Measurements from ENCODE around the gene HMGXB4.

The HMGXB4 gene

DNA sequence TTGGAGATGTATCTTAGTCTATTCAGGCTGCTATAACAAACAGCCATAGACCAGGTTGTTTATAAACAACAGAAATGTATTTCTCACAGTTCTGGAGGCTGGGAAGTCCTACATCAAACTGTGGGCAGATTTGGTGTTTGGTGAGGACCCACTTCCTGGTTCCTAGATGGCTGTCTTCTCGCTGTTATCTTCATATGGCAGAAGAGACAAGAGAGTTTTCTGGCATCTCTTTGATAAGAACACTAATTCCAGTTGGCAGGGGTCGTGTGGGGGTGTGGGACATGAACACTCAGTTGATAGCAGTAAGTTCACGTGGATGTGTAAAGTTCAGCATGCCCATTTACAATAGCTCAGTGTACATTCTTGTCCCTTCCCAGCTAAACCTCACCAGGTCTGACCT, 41.3 kb upstream of the HMGXB4 start:
- Histone ChIP-seq H3K9me3 (ENCODE audit: low read length) (no peaks in the 10 kb centered on the region; the same call in 1 of the 2 replicates), H3K4me2 (ENCODE audit: low read length) (no peak overlapping the region), H3K27ac (ENCODE audit: low read depth, low read length, poor library complexity, severe bottlenecking) (no peak overlapping the region), H3F3A (ENCODE audit: insufficient read depth, low read length) (no peaks in the 10 kb centered on the region), H3K27me3 (ENCODE audit: insufficient read depth, low read length) (no peaks in the 10 kb centered on the region), H3K36me3 (ENCODE audit: insufficient read depth, low read length) (peaks cover 91% of the 10 kb centered on the region), H3K4me3 (ENCODE audit: low read depth, low read length, poor library complexity, severe bottlenecking) (no peak overlapping the region), H4K20me1 (ENCODE audit: insufficient read depth, low read length) (no peaks in the 10 kb centered on the region), H3K9ac (ENCODE audit: low read length) (no peak overlapping the region), H3K79me2 (ENCODE audit: insufficient read depth, low read length) (no peaks in the 10 kb centered on the region), H3K4me1 (ENCODE audit: insufficient read depth, low read length, severe bottlenecking) (no peaks in the 10 kb centered on the region), H3K9me2 (ENCODE audit: low read depth, low read length) (no peaks in the 10 kb centered on the region), H2AFZ (ENCODE audit: low read length) (no peak overlapping the region)
- TF ChIP-seq CTCF (IDR thresholded peaks at IDR 0.05; ENCODE audit: low read length) (no peak), EZH2 (IDR thresholded peaks at IDR 0.05; ENCODE audit: borderline replicate concordance, low read length) (no peak)

DNA sequence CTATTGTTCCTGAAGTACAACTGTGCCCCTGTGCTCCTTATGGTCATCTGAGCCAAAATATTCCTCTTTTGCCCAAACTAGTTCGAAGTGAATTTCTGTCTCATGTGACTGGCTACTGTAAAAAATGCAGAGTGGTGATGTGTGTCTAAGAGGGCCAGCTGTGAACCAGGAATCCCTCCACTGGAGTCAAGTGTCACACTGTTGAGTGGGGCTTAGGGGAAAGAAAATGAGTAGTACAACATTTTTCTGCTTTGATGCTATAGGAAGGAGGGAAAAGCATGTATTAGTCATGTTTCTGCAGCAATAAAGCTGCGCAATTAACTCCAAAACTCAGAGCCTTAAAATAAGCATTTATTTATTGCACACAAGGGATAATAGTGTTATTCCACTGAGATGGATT, 39.8 kb upstream of the HMGXB4 start:
- H3F3A ChIP-seq (ENCODE audit: insufficient read depth, low read length): no peaks in the 10 kb centered on the region
- H3K27me3 ChIP-seq (ENCODE audit: insufficient read depth, low read length): no peaks in the 10 kb centered on the region
- H3K4me2 ChIP-seq (ENCODE audit: low read length): no peak overlapping the region
- H3K9ac ChIP-seq (ENCODE audit: low read length): no peak overlapping the region
- peaks cover 85% of the 10 kb centered on the region for H3K36me3 ChIP-seq (ENCODE audit: insufficient read depth, low read length)
- H2AFZ ChIP-seq (ENCODE audit: low read length): no peak overlapping the region
- no peaks in the 10 kb centered on the region; the same call in 1 of the 2 replicates for H3K9me3 ChIP-seq (ENCODE audit: low read length)
- H3K9me2 ChIP-seq (ENCODE audit: low read depth, low read length): no peaks in the 10 kb centered on the region
- H3K4me1 ChIP-seq (ENCODE audit: insufficient read depth, low read length, severe bottlenecking): no peaks in the 10 kb centered on the region
- H3K4me3 ChIP-seq (ENCODE audit: low read depth, low read length, poor library complexity, severe bottlenecking): no peak overlapping the region
- H3K79me2 ChIP-seq (ENCODE audit: insufficient read depth, low read length): peaks cover 3% of the 10 kb centered on the region; the same call in 1 of the 2 replicates
- no peaks in the 10 kb centered on the region for H4K20me1 ChIP-seq (ENCODE audit: insufficient read depth, low read length)
- no peak overlapping the region for H3K27ac ChIP-seq (ENCODE audit: low read depth, low read length, poor library complexity, severe bottlenecking)
- TF ChIP-seq CTCF (IDR thresholded peaks at IDR 0.05; ENCODE audit: low read length): no peak
- no peak for TF ChIP-seq EZH2 (IDR thresholded peaks at IDR 0.05; ENCODE audit: borderline replicate concordance, low read length)

- H3K9me2 ChIP-seq (ENCODE audit: low read depth, low read length): no peaks in the 10 kb centered on the region
- no peak overlapping the region for H3K4me2 ChIP-seq (ENCODE audit: low read length)
- H3K79me2 ChIP-seq (ENCODE audit: insufficient read depth, low read length): peaks cover 3% of the 10 kb centered on the region; the same call in 1 of the 2 replicates
- H3K9ac ChIP-seq (ENCODE audit: low read length): no peak overlapping the region
- no peaks in the 10 kb centered on the region for H3K27me3 ChIP-seq (ENCODE audit: insufficient read depth, low read length)
- H4K20me1 ChIP-seq (ENCODE audit: insufficient read depth, low read length): no peaks in the 10 kb centered on the region
- no peak overlapping the region for H2AFZ ChIP-seq (ENCODE audit: low read length)
- no peaks in the 10 kb centered on the region for H3F3A ChIP-seq (ENCODE audit: insufficient read depth, low read length)
- H3K9me3 ChIP-seq (ENCODE audit: low read length): no peaks in the 10 kb centered on the region; the same call in 1 of the 2 replicates
- H3K4me3 ChIP-seq (ENCODE audit: low read depth, low read length, poor library complexity, severe bottlenecking): no peak overlapping the region
- H3K36me3 ChIP-seq (ENCODE audit: insufficient read depth, low read length): peaks cover 84% of the 10 kb centered on the region
- no peak for TF ChIP-seq CTCF (IDR thresholded peaks at IDR 0.05; ENCODE audit: low read length)
- TF ChIP-seq EZH2 (IDR thresholded peaks at IDR 0.05; ENCODE audit: borderline replicate concordance, low read length): no peak
- no peak overlapping the region for H3K27ac ChIP-seq (ENCODE audit: low read depth, low read length, poor library complexity, severe bottlenecking)
- H3K4me1 ChIP-seq (ENCODE audit: insufficient read depth, low read length, severe bottlenecking): no peaks in the 10 kb centered on the region
Observed at GRCh38 chr22:35218079-35218478, 39.2 kb upstream of the HMGXB4 start.

Measured in OCI-LY1 (cell line).